GM23338 (cell line): Measurements from ENCODE around the gene BCAP31. TPM values are rescaled to one million over a fixed set of nuclear protein-coding genes. Genes with fewer than 3 reads are reported as not detected.

ENCODE experiments used
- ATAC-seq: fragments of 200-7000 bp; cut with Tn5 transposase; 3 replicates; pipeline ENCODE4 v1.9.1; 2020
- DNase-seq: peaks from one replicate; pipeline ENCODE4 v3.0.0-alpha.2; 2015; ENCODE audit warnings: low spot score
- H2AFZ ChIP-seq: fragments of 200-600 bp; sonication (generic); 2 replicates; pipeline ENCODE4 v1.8.0; 2016; ENCODE audit warnings: antibody characterized with exemption, mild to moderate bottlenecking, moderate library complexity
- H3F3A ChIP-seq: fragments of 200-600 bp; sonication (generic); replicated peaks from 2 replicates; pipeline ENCODE4 v1.8.0; 2017; ENCODE audit warnings: antibody characterized with exemption, mixed run types, low read depth
- H3K27ac ChIP-seq: fragments of 200-600 bp; sonication (generic); 2 replicates; pipeline ENCODE4 v1.6.1; 2016; ENCODE audit warnings: low read depth
- H3K27me3 ChIP-seq: fragments of 200-600 bp; sonication (generic); 2 replicates; pipeline ENCODE4 v1.8.0; 2016; ENCODE audit warnings: mild to moderate bottlenecking, mixed run types, moderate library complexity; ENCODE audit not compliant: insufficient read depth
- H3K36me3 ChIP-seq: fragments of 200-600 bp; sonication (generic); 2 replicates; pipeline ENCODE4 v1.8.0; 2016; ENCODE audit warnings: mild to moderate bottlenecking; ENCODE audit not compliant: insufficient read depth
- H3K4me1 ChIP-seq: fragments of 200-600 bp; sonication (generic); 2 replicates; pipeline ENCODE4 v1.8.0; 2016; ENCODE audit warnings: mild to moderate bottlenecking, moderate library complexity; ENCODE audit not compliant: insufficient read depth
- H3K4me2 ChIP-seq: fragments of 200-600 bp; sonication (generic); 2 replicates; pipeline ENCODE4 v1.7.1; 2017; ENCODE audit warnings: mixed run types
- H3K4me3 ChIP-seq: fragments of 200-600 bp; sonication (generic); 2 replicates; pipeline ENCODE4 v1.6.1; 2016; ENCODE audit warnings: mixed run types
- H3K79me2 ChIP-seq: fragments of 200-600 bp; sonication (generic); replicated peaks from 2 replicates; pipeline ENCODE4 v1.8.0; 2017; ENCODE audit warnings: mild to moderate bottlenecking; ENCODE audit not compliant: insufficient read depth
- H3K9me2 ChIP-seq: fragments of 200-600 bp; sonication (generic); 2 replicates; pipeline ENCODE4 v1.8.0; 2017; ENCODE audit not compliant: insufficient read depth
- H4K20me1 ChIP-seq: fragments of 200-600 bp; sonication (generic); replicated peaks from 2 replicates; pipeline ENCODE4 v1.8.0; 2017; ENCODE audit warnings: mild to moderate bottlenecking; ENCODE audit not compliant: insufficient read depth
- H3K27ac Mint-ChIP-seq: 2 replicates; pipeline ENCODE4 v1.8.0; 2020; ENCODE audit warnings: inconsistent platforms, mild to moderate bottlenecking, moderate library complexity, mixed read lengths
- H3K27me3 Mint-ChIP-seq: 3 replicates; pipeline ENCODE4 v1.8.0; 2022; ENCODE audit warnings: low read depth, mild to moderate bottlenecking, moderate library complexity, mixed read lengths, inconsistent platforms; ENCODE audit not compliant: insufficient read depth, poor library complexity
- H3K36me3 Mint-ChIP-seq: 3 replicates; pipeline ENCODE4 v1.8.0; 2021; ENCODE audit warnings: low read depth, mild to moderate bottlenecking, inconsistent platforms, moderate library complexity, mixed read lengths
- H3K4me1 Mint-ChIP-seq: 3 replicates; pipeline ENCODE4 v1.8.0; 2020; ENCODE audit warnings: mild to moderate bottlenecking, inconsistent platforms, mixed read lengths
- H3K4me3 Mint-ChIP-seq: 3 replicates; pipeline ENCODE4 v1.8.0; 2021; ENCODE audit warnings: moderate library complexity, mild to moderate bottlenecking, inconsistent platforms, mixed read lengths
- H3K9me3 Mint-ChIP-seq: 3 replicates; pipeline ENCODE4 v1.8.0; 2020; ENCODE audit warnings: moderate library complexity, mild to moderate bottlenecking, inconsistent platforms, mixed read lengths
- EZH2 ChIP-seq: fragments of 200-600 bp; sonication (generic); IDR thresholded peaks from one replicate; pipeline ENCODE4 v1.8.0; 2017; ENCODE audit warnings: antibody characterized with exemption, mild to moderate bottlenecking, low read depth; ENCODE audit not compliant: unreplicated experiment
- EZH2phosphoT487 ChIP-seq: fragments of 200-600 bp; sonication (generic); IDR thresholded peaks from one replicate; pipeline ENCODE4 v1.8.1; 2018; ENCODE audit warnings: antibody characterized with exemption; ENCODE audit not compliant: unreplicated experiment
- JUNB ChIP-seq: IDR thresholded peaks from one replicate; pipeline ENCODE4 v1.6.1; 2016; ENCODE audit warnings: antibody characterized with exemption; ENCODE audit not compliant: unreplicated experiment
- NANOG ChIP-seq: IDR thresholded peaks from 2 replicates; pipeline ENCODE4 v1.6.1; 2016; ENCODE audit warnings: antibody characterized with exemption, borderline replicate concordance
- STAT1 ChIP-seq: IDR thresholded peaks from one replicate; pipeline ENCODE4 v1.6.1; 2016; ENCODE audit warnings: antibody characterized with exemption; ENCODE audit not compliant: unreplicated experiment
- ZNF331 ChIP-seq: fragments of 250-450 bp; sonication (Bioruptor Pico); IDR thresholded peaks from 2 replicates; pipeline ENCODE4 v1.5.0; 2020; ENCODE audit warnings: low read depth, mild to moderate bottlenecking, moderate library complexity
- polyA plus RNA-seq: library from polyadenylated mRNA; unstranded; fragments of >200 nt; fragmentation: Nextera tagmentation; extraction: Ambion mirVana; gene quantifications from 2 replicates; pipeline ENCODE4 v1.2.1, GENCODE V29; 2016
- total RNA-seq: library from RNA; depleted of rRNA; stranded (reverse); fragments of >200 nt; shearing (Covaris generic); gene quantifications from 2 replicates; pipeline ENCODE4 v1.2.3, GENCODE V29; 2014
- TF ChIP-seq, protein P1 (sequence below): fragments of 250-450 bp; sonication (Bioruptor Pico); IDR thresholded peaks from 2 replicates; pipeline ENCODE4 v1.5.0; 2020; ENCODE audit warnings: mild to moderate bottlenecking, moderate library complexity
- TF ChIP-seq, protein P2 (sequence below): IDR thresholded peaks from 2 replicates; pipeline ENCODE4 v1.6.1; 2016; ENCODE audit warnings: antibody characterized with exemption
- TF ChIP-seq, protein P3 (sequence below): IDR thresholded peaks from one replicate; pipeline ENCODE4 v1.6.1; 2018; ENCODE audit warnings: antibody characterized with exemption; ENCODE audit not compliant: unreplicated experiment

BCAP31 gene
- total and polyA plus RNA-seq, 2 experiments from 2014 or later, result 85.0 to 145 TPM

- TF ChIP-seq, protein P1, sequence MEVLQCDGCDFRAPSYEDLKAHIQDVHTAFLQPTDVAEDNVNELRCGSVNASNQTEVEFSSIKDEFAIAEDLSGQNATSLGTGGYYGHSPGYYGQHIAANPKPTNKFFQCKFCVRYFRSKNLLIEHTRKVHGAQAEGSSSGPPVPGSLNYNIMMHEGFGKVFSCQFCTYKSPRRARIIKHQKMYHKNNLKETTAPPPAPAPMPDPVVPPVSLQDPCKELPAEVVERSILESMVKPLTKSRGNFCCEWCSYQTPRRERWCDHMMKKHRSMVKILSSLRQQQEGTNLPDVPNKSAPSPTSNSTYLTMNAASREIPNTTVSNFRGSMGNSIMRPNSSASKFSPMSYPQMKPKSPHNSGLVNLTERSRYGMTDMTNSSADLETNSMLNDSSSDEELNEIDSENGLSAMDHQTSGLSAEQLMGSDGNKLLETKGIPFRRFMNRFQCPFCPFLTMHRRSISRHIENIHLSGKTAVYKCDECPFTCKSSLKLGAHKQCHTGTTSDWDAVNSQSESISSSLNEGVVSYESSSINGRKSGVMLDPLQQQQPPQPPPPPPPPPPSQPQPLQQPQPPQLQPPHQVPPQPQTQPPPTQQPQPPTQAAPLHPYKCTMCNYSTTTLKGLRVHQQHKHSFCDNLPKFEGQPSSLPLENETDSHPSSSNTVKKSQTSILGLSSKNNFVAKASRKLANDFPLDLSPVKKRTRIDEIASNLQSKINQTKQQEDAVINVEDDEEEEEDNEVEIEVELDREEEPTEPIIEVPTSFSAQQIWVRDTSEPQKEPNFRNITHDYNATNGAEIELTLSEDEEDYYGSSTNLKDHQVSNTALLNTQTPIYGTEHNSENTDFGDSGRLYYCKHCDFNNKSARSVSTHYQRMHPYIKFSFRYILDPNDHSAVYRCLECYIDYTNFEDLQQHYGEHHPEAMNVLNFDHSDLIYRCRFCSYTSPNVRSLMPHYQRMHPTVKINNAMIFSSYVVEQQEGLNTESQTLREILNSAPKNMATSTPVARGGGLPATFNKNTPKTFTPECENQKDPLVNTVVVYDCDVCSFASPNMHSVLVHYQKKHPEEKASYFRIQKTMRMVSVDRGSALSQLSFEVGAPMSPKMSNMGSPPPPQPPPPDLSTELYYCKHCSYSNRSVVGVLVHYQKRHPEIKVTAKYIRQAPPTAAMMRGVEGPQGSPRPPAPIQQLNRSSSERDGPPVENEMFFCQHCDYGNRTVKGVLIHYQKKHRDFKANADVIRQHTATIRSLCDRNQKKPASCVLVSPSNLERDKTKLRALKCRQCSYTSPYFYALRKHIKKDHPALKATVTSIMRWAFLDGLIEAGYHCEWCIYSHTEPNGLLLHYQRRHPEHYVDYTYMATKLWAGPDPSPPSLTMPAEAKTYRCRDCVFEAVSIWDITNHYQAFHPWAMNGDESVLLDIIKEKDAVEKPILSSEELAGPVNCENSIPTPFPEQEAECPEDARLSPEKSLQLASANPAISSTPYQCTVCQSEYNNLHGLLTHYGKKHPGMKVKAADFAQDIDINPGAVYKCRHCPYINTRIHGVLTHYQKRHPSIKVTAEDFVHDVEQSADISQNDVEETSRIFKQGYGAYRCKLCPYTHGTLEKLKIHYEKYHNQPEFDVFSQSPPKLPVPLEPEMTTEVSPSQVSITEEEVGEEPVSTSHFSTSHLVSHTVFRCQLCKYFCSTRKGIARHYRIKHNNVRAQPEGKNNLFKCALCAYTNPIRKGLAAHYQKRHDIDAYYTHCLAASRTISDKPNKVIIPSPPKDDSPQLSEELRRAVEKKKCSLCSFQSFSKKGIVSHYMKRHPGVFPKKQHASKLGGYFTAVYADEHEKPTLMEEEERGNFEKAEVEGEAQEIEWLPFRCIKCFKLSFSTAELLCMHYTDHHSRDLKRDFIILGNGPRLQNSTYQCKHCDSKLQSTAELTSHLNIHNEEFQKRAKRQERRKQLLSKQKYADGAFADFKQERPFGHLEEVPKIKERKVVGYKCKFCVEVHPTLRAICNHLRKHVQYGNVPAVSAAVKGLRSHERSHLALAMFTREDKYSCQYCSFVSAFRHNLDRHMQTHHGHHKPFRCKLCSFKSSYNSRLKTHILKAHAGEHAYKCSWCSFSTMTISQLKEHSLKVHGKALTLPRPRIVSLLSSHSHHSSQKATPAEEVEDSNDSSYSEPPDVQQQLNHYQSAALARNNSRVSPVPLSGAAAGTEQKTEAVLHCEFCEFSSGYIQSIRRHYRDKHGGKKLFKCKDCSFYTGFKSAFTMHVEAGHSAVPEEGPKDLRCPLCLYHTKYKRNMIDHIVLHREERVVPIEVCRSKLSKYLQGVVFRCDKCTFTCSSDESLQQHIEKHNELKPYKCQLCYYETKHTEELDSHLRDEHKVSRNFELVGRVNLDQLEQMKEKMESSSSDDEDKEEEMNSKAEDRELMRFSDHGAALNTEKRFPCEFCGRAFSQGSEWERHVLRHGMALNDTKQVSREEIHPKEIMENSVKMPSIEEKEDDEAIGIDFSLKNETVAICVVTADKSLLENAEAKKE (CRISPR knock-in tag), result no peak
- TF ChIP-seq NANOG, result no peak
These were observed 1.4 kb downstream of the BCAP31 start (continued) for GRCh38 chrX:153722704-153723350.

DNA sequence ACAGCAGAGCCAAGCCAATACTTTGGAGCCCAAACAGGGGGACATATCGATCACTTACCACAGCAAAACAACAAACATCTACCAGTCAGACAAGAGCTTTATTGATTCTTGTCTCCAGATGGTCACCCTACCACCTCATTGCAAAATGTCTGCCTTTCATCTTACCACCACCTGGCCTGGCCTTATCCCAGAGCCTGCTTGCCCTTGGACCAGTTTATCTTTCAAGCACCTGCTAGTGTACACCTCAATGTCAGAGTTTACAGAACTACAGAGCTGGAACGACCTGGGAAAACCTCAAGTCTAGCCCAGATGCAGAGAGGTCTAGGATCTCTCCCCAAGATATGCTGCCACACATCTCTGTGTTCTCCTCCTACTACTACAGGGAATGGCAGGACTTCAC lies 4.5 kb downstream of the BCAP31 start:
- ATAC-seq (no peak), DNase-seq (no peak)
- Histone ChIP-seq H3K9me2 (no peaks in the 10 kb centered on the region), H3K4me2 (no peak overlapping the region), H3K4me3 (no peak overlapping the region), H3K79me2 (peaks cover 29% of the 10 kb centered on the region), H3K4me1 (peaks cover 7% of the 10 kb centered on the region; the same call in 1 of the 2 replicates), H3K27me3 (no peaks in the 10 kb centered on the region), H2AFZ (no peak overlapping the region), H3F3A (no peaks in the 10 kb centered on the region), H3K27ac (no peak overlapping the region), H3K36me3 (no peaks in the 10 kb centered on the region), H4K20me1 (0 out of 2 replicates have a peak, but pooled peaks cover 13% of the 10 kb centered on the region)
- Mint-ChIP-seq H3K4me1 (peaks cover 4% of the 10 kb centered on the region; the same call in 1 of the 3 replicates), H3K9me3 (no peaks in the 10 kb centered on the region), H3K27ac (no peak overlapping the region), H3K27me3 (no peaks in the 10 kb centered on the region), H3K4me3 (no peak overlapping the region), H3K36me3 (peaks cover 52% of the 10 kb centered on the region)
- TF ChIP-seq EZH2 (no peak), ZNF331 (CRISPR knock-in tag) (no peak), STAT1 (no peak), EZH2phosphoT487 (no peak), NANOG (no peak), JUNB (no peak)
- TF ChIP-seq, protein P2, sequence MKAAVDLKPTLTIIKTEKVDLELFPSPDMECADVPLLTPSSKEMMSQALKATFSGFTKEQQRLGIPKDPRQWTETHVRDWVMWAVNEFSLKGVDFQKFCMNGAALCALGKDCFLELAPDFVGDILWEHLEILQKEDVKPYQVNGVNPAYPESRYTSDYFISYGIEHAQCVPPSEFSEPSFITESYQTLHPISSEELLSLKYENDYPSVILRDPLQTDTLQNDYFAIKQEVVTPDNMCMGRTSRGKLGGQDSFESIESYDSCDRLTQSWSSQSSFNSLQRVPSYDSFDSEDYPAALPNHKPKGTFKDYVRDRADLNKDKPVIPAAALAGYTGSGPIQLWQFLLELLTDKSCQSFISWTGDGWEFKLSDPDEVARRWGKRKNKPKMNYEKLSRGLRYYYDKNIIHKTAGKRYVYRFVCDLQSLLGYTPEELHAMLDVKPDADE, result no peak
- TF ChIP-seq, protein P3, sequence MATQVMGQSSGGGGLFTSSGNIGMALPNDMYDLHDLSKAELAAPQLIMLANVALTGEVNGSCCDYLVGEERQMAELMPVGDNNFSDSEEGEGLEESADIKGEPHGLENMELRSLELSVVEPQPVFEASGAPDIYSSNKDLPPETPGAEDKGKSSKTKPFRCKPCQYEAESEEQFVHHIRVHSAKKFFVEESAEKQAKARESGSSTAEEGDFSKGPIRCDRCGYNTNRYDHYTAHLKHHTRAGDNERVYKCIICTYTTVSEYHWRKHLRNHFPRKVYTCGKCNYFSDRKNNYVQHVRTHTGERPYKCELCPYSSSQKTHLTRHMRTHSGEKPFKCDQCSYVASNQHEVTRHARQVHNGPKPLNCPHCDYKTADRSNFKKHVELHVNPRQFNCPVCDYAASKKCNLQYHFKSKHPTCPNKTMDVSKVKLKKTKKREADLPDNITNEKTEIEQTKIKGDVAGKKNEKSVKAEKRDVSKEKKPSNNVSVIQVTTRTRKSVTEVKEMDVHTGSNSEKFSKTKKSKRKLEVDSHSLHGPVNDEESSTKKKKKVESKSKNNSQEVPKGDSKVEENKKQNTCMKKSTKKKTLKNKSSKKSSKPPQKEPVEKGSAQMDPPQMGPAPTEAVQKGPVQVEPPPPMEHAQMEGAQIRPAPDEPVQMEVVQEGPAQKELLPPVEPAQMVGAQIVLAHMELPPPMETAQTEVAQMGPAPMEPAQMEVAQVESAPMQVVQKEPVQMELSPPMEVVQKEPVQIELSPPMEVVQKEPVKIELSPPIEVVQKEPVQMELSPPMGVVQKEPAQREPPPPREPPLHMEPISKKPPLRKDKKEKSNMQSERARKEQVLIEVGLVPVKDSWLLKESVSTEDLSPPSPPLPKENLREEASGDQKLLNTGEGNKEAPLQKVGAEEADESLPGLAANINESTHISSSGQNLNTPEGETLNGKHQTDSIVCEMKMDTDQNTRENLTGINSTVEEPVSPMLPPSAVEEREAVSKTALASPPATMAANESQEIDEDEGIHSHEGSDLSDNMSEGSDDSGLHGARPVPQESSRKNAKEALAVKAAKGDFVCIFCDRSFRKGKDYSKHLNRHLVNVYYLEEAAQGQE, result no peak
